GM18526 (cell line): Measurements from ENCODE around the gene SMG1.

Source experiments
- POLR2A ChIP-seq: IDR thresholded peaks from 3 replicates; pipeline ENCODE4 v1.6.1; 2011; ENCODE audit not compliant: insufficient read length; ENCODE audit errors: extremely low read depth

The SMG1 gene

GRCh38 chr16:18832006-18832405 is 94.2 kb downstream of the SMG1 start:
- no peak for TF ChIP-seq POLR2A

GRCh38 chr16:18829251-18829650 is 97.0 kb downstream of the SMG1 start:
- no peak for TF ChIP-seq POLR2A

- no peak for TF ChIP-seq POLR2A
Measured at GRCh38 chr16:18827890-18828289, 98.3 kb downstream of the SMG1 start.

- TF ChIP-seq POLR2A: no peak
Measured at GRCh38 chr16:18816286-18816685, 109.9 kb downstream of the SMG1 start.

- no peak for TF ChIP-seq POLR2A
Measured at GRCh38 chr16:18811925-18812324, 114.3 kb downstream of the SMG1 start.

GRCh38 chr16:18809165-18809564 is 117.0 kb downstream of the SMG1 start:
- no peak for TF ChIP-seq POLR2A

GRCh38 chr16:18805257-18805773 is 120.9 kb downstream of the SMG1 start:
- no peak for TF ChIP-seq POLR2A

GRCh38 chr16:18804540-18804939 is 121.7 kb downstream of the SMG1 start:
- TF ChIP-seq POLR2A: no peak

- no peak for TF ChIP-seq POLR2A
Measured at GRCh38 chr16:18803569-18804462, 122.4 kb downstream of the SMG1 start.

- TF ChIP-seq POLR2A: no peak
Measured at GRCh38 chr16:18802767-18803343, 123.4 kb downstream of the SMG1 start.

GRCh38 chr16:18801145-18801972 is 124.8 kb downstream of the SMG1 start, which contains the start of gene ARL6IP1:
Gene ARL6IP1, minus strand, starts transcription at chr16:18801549. Its CDS starts 83 bp downstream, at chr16:18801466.
- TF ChIP-seq POLR2A: peak; percentile 99

- no peak for TF ChIP-seq POLR2A
Measured at GRCh38 chr16:18800775-18801144, 125.4 kb downstream of the SMG1 start.

GRCh38 chr16:18800293-18800692 is 125.9 kb downstream of the SMG1 start:
- TF ChIP-seq POLR2A: no peak

GRCh38 chr16:18799500-18799899 is 126.7 kb downstream of the SMG1 start:
- no peak for TF ChIP-seq POLR2A

GRCh38 chr16:18797746-18798145 is 128.5 kb downstream of the SMG1 start:
- TF ChIP-seq POLR2A: no peak
